Islet precursor cell (in vitro differentiated cells): ENCODE measurements around the gene SH3PXD2A.

Experiments used
- DNase-seq: peaks from one replicate; pipeline ENCODE4 v3.0.0-alpha.2; 2018

SH3PXD2A gene

GRCh38 chr10:103877861-103878260 lies 22.5 kb upstream of the SH3PXD2A start:
- DNase-seq: no peak

GRCh38 chr10:103876155-103876554 lies 20.8 kb upstream of the SH3PXD2A start:
- no peak for DNase-seq

GRCh38 chr10:103874730-103875129 lies 19.4 kb upstream of the SH3PXD2A start:
- no peak for DNase-seq

- peak; percentile 77 for DNase-seq
Observed at GRCh38 chr10:103872137-103872931, 17.0 kb upstream of the SH3PXD2A start.

GRCh38 chr10:103871006-103871405 lies 15.6 kb upstream of the SH3PXD2A start:
- no peak for DNase-seq

- no peak for DNase-seq
Observed at GRCh38 chr10:103870516-103870915, 15.1 kb upstream of the SH3PXD2A start.

GRCh38 chr10:103869336-103869735 lies 14.0 kb upstream of the SH3PXD2A start:
- no peak for DNase-seq

- DNase-seq: no peak
Observed at GRCh38 chr10:103868200-103868599, 12.8 kb upstream of the SH3PXD2A start.

- DNase-seq: no peak
Observed at GRCh38 chr10:103861505-103861904, 6.1 kb upstream of the SH3PXD2A start.

- DNase-seq: peak; percentile 88
Observed at GRCh38 chr10:103859161-103860086, 4.0 kb upstream of the SH3PXD2A start.

GRCh38 chr10:103858360-103858759 lies 3.0 kb upstream of the SH3PXD2A start:
- no peak for DNase-seq

GRCh38 chr10:103856797-103857170 lies 1.4 kb upstream of the SH3PXD2A start:
- no peak for DNase-seq

GRCh38 chr10:103855852-103856796 lies 748 bp upstream of the SH3PXD2A start:
- DNase-seq: no peak

GRCh38 chr10:103854686-103855391 lies 537 bp downstream of the SH3PXD2A start:
- DNase-seq: peak; percentile 71

GRCh38 chr10:103854265-103854685 lies 1.1 kb downstream of the SH3PXD2A start:
- peak; percentile 74 for DNase-seq

- DNase-seq: no peak
Observed at GRCh38 chr10:103853428-103854264, 1.7 kb downstream of the SH3PXD2A start.

GRCh38 chr10:103852856-103853255 lies 2.5 kb downstream of the SH3PXD2A start:
- no peak for DNase-seq

GRCh38 chr10:103852189-103852711 lies 3.1 kb downstream of the SH3PXD2A start:
- peak; percentile 89 for DNase-seq

GRCh38 chr10:103851261-103851660 lies 4.1 kb downstream of the SH3PXD2A start:
- no peak for DNase-seq

- DNase-seq: no peak
Observed at GRCh38 chr10:103850572-103850895, 4.8 kb downstream of the SH3PXD2A start.
